Measurements from ENCODE around the gene WDR64. TPM values are rescaled to one million over a fixed set of nuclear protein-coding genes. Genes with fewer than 3 reads are reported as not detected.
"Not testable (repeated sequence)": the region's sequence is repeated elsewhere in the genome, so short reads cannot be mapped to it uniquely, and the experiment has no call there.

The WDR64 gene
- total RNA-seq, 2 donors from 2014 or later, result 0.24 TPM; not detected in 1

DNA sequence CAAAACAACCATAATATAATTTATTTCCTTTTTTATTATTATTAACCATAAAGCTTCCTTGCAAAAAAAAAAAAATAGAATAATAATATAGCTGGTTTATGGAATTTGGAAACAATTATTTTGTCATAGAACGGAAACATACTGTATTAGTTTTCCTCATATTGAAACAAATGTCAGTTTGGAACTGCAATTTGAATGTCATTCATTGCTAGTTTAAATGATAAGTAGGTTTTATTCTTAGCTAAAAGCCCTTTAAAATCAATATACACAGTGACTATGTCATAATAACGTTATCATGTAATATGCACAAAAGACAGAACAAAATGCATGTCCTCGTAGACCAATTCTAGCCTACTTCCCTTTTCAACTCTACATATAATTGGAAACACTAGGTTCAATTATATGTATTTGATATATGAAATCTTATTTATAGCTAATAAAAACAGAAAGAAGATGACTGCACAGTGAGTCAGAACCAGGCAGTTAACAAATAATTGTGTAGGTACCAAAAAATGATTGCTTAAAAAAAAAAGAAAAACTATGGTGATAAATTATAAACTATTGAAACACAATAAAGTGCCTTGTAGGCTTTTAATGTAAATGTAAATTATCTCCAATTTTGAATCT is 110.7 kb downstream of the WDR64 start:
- no peak for ATAC-seq

DNA sequence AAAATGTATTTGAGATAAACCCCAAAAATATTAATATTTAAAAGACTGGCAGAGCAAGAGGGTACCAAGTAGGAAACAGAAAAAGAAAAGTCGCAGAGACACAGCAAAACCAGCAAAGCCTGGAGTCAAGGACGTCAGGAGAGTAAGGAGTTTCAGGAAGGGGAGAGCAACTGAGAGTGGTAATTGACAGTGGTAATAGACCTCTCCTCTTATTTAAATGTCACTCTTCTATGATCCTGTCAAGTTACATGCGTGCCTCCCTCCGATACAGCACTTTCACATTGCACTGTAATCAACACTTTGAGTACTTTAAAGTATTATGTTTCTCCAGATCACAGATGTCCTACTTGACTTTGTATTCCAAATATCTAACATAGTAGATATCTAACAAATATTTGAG is 113.3 kb downstream of the WDR64 start:
- ATAC-seq, result no peak
- no peak for DNase-seq
- intact Hi-C loops (cut with DNase I, micrococcal nuclease), result no loop called here

More for the DNA sequence above, 110.7 kb downstream of the WDR64 start:
- no peak for DNase-seq
- intact Hi-C loops (cut with DNase I, micrococcal nuclease), result no loop called here

DNA sequence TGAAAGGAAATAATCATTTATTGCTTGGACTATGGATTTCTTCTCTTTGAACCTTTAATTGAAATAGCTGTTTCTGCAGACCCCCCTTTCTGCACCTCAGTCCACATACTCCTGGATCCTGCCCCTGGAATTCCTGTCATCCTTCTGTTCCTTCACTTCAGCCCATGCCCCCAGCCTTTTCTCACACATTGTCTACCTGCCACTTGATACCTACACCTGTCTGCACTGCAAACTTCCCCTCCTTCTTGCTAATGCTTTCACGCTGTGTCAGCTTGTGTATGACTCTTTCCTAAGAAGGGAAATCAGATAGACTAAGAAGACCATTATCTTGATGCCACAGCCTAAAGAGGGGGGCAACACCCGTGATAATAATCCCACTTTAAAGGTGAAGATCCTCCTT is 115.7 kb downstream of the WDR64 start:
- ATAC-seq, result no peak
- intact Hi-C loops (cut with DNase I, micrococcal nuclease), result no loop called here
- no peak for DNase-seq

DNA sequence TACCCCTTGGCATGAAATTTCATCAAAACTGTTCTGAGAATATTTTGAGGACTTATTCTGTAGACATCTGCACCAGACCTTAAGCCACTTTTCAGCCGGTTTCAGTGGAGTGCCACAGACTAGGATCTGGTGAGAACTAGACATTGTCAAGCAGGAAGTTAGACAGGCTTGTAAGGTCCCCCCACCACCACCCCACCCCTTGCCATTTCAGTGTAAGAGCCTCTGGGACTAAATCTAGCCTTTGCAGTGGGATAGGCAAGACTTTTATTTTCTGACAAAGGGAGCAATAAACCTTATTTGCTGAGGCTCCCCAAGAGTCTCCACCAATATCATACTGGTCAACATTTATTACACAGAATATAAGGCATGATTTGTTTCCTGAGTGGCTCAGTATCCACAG is 118.0 kb downstream of the WDR64 start:
- DNase-seq (no peak), ATAC-seq (no peak)
- intact Hi-C loops (cut with DNase I, micrococcal nuclease), result no loop called here

DNA sequence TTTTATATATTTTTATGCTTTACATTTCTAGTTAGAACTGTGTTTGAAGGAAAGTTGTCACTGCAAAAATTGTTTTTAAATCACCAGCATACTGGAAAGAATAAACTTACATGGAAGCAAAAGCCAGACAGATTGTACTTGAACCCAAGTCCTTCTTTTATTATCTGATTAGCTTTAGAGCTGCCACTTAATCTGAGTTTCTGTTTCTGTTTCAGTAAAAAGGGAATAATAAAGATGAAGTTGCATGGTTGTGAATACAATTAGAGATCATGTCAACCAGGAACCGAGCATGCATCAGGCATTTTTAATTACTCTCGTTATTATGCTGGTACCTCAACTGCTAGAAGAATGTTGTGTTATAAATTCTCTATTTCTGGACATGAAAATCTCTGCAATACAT is 119.0 kb downstream of the WDR64 start:
- DNase-seq (no peak), ATAC-seq (no peak)
- intact Hi-C loops (cut with DNase I, micrococcal nuclease), result no loop called here

DNA sequence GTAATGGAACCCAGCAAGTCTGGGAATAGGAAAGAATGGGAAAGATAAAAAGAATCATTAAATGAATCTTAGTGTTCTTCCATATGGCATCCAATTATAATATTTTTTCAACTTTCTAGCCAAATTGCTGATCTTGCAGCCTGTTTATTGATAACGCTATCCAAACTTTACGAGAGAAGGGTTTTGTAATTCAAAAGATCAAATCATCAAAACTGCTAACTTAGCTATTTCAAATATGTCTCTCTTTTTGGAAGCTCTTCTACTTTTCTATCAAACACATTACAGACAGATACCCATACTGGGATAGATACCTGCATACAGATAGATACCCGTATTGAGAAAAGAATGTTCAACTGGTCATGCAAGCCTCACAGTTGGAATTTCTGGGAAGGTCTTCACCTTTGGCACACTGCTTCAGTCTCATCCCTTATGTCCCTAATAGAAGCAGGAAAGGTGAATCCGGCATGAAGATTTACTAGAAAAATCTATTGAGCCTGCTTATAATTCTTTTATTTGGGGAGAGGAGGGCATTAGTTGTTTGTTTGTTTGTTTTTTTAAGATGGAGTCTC is 120.9 kb downstream of the WDR64 start:
- no peak for DNase-seq
- intact Hi-C loops (cut with DNase I, micrococcal nuclease), result no loop called here
- ATAC-seq, result no peak

DNA sequence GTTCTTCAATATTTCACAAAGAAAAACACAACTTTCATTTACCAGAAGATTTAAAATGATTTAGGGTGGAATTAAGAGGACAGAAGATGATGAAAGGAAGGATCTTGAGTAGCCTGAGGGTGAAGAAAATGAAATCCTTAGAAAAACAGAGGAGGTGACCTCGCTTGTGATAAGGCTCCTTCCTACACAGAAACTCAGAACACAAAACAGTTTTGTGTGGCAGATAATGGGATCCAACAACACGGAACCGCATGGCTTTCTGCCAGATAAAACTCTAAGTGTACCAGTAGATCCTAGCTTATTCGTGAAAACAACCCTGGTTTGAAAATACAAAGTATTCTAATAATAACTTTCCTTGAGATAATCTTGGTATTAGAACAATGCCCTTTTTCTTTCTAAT is 121.9 kb downstream of the WDR64 start:
- intact Hi-C loops (cut with DNase I, micrococcal nuclease), result no loop called here
- no peak for DNase-seq

DNA sequence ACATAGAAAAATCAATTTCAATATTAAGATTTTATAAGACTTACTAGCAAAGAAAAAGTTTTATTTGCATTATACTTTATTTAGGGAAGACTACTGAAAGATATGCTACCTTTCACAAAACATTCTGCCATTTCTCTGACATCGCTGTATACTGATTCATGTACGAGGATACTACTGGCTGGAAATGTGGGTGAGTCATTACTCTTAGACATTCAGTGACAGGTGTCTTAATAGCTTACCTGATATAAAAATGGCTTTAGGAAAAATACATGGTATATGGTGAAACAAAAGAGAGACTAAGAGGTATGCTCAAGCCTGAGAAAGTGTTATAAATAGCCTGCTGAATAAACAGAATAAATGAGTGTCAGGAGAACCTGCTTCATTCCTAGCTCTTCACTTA is 122.9 kb downstream of the WDR64 start:
- DNase-seq (no peak), ATAC-seq (no peak)
- intact Hi-C loops (cut with DNase I, micrococcal nuclease), result no loop called here

More for the DNA sequence above, 121.9 kb downstream of the WDR64 start:
- ATAC-seq, result no peak

DNA sequence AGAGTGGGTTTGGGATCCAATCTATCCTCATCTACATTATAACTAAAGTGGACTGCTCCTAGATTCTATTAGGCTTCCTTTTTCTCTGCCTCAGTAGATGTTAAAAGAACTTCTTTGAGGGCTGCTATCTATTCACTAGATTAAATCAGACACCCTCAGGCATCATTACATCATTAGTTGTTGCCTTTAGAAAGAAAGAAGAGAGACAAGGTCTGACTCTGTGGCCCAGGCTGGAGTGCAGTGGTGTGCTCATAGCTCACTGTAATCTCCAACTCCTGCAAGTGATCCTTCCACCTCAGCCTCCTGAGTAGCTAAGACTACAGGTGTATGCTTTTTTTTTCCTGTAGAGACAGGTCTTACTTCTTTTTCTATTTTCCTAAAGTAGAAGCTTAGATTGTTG is 124.8 kb downstream of the WDR64 start:
- intact Hi-C loops (cut with DNase I, micrococcal nuclease), result no loop called here
- ATAC-seq (no peak), DNase-seq (no peak)

DNA sequence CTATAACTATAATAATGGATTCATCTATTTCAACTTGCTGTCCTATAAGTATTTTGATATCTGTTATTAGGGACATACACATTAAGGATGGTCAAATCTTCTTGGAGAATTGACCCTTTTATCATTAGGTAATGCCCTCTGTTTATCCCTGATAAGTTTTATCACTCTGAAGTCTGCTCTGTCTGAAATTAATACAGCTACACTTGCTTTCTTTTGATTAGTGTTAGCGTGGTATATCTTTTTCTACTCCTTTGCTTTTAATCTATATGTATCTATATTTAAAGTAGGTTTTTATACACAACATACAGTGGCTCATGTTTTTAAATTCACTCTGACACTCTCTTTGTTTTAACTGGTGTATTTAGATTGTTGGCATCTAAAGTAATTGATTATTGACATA is 126.0 kb downstream of the WDR64 start:
- intact Hi-C loops (cut with DNase I, micrococcal nuclease), result no loop called here
- no peak for ATAC-seq
- DNase-seq, result no peak

DNA sequence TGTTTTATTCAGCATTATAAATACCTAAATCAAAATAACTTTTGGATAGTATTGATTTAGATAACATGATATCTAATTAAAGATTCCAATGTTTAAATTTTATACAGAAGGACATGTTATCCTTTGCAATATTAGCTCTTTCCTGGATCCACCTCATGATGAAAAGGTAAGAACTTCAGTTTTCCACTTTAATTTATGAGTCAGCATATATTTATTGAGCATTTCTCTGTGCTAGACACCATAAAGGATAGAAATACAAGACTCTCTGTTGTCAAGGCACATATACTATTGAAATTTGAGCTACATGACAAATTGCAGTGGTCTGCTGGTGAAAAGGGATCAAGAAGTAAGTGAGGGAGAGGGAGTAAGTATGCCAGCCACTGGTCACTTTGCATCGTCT is 127.8 kb downstream of the WDR64 start:
- ATAC-seq (no peak), DNase-seq (no peak)
- intact Hi-C loops (cut with DNase I, micrococcal nuclease), result no loop called here

DNA sequence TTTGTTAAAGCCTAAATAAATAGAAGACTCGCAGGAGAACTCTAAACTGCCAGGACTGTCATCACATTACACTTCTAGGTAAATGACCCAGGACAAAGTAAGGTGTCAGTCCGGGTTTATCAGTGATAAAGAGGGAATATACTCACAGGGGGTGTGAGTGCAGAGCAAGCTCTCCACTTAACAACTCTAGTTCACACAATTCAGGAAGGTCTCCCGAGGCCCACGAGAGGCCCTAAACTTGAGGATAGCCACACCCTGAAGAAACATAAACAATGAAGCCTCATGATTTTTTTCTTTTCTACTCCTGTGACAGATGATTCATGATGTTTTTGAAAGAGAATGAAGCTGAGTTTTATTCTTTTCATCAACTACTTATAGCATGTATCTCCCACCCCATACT is 130.3 kb downstream of the WDR64 start:
- intact Hi-C loops (cut with DNase I, micrococcal nuclease), result no loop called here
- no peak for DNase-seq
- no peak for ATAC-seq

DNA sequence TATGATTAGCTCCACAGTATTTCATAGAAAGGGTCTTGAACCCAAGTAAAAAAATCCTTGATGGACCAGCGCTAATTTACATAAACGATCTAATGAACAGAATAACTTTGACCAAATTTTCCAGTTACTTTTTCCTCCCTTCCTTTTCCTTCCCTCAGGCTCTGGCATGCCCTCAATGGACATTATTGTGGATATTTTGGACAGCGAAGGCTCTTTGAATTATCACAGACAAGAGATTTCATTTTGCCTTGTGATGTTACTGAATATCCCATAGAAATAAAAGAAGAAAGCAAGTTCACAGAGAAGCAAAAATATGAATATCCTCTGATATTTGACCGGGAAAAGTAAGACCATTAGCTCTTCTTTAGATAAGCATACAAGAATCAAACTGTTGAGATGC is 135.6 kb downstream of the WDR64 start:
- intact Hi-C loops (cut with DNase I, micrococcal nuclease), result no loop called here
- ATAC-seq (no peak), DNase-seq (no peak)

DNA sequence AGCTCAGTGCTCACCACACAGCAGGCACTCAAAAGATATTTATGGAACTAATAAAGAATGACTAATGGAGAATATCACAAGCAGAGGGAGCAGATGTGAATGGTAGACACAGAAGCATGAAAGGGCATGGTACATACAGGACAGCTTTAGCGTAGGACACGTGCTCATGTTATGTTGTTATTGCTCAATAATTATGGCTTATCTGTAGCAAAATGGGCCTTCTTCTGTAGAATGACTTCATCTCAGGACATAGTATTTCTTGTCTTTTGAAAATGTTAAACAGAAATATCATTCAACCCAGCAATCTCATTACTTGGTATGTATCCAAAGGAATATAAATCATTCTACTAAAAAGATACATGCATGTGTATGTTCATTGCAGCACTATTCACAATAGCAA is 137.0 kb downstream of the WDR64 start:
- intact Hi-C loops (cut with DNase I, micrococcal nuclease), result no loop called here
- DNase-seq (no peak), ATAC-seq (no peak)

DNA sequence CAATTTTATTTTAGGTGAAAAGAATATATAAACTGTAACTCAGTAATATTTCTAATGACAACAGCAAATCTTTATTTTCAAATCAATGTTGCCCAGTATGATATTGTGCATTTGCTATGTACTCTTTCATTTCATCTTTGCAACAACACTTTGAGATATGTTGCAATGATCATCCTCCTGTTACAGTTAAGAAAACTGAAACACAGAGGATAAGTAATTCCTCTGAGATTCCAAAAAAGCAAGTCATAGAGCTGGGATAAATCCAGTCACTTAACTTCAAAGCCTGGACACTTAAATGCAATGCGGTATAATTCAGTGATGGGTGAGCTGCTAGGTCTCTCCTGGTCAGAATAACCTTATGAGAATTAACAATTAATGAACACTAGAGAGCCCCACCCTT is 147.3 kb downstream of the WDR64 start:
- intact Hi-C loops (cut with DNase I, micrococcal nuclease), result no loop called here
- ATAC-seq (no peak), DNase-seq (no peak)

DNA sequence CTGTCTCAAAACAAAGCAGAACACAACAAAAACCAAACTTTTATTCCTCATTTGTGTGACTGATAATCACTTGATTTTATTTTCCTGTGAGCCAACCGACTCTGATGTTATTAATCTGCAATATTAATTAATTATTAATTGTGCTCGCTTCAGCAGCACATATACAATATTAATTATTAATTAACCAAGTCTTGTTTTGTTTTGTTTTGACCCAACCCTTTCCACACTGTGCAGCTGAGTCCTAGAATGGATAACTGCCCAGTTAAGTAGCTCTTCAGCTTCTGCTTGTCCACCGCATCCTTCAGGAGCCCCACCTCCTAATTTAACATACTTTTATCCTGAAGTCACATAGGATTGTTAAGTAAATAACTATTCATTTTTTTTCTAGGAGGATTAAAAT is 148.6 kb downstream of the WDR64 start:
- intact Hi-C loops (cut with DNase I, micrococcal nuclease), result no loop called here
- no peak for DNase-seq
- no peak for ATAC-seq

DNA sequence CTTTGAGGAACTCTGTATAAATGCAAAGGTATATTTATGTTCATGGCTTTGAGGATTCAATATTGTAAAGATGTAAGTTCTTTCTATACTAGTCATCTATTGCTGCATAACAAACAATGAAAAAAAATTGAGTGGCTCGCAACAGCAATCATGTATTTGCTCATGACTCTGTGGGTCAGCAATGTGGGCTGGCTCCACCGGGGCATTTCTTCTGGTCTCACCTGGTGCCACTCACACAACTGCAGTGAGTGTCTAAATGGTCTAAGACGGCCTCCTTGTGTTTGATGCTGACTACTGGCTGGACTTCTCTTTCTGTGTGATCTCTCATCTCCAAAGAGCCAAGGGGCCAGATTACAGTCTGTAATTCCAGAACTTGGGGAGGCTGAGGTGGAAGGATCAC is 150.8 kb downstream of the WDR64 start:
- ATAC-seq (no peak), DNase-seq (no peak)
- intact Hi-C loops (cut with DNase I, micrococcal nuclease), result no loop called here

DNA sequence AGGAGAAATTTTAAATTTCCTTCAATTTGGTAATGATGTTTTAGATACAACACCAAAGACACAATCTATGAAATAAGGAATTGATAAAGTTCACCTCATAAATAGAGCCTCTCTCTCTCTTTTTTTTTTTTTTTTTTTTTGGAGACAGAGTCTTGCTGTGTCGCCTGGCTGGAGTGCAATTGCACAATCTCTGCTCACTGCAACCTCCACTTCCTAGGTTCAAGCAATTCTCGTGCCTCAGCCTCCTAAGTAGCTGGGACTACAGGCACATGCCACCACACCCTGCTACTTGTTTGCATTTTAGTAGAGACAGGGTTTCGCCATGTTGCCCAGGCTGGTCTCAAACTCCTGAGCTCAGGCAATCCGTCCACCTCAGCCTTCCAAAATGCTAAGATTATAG is 152.6 kb downstream of the WDR64 start:
- intact Hi-C loops (cut with DNase I, micrococcal nuclease); ATAC-seq; DNase-seq: not testable (repeated sequence)

DNA sequence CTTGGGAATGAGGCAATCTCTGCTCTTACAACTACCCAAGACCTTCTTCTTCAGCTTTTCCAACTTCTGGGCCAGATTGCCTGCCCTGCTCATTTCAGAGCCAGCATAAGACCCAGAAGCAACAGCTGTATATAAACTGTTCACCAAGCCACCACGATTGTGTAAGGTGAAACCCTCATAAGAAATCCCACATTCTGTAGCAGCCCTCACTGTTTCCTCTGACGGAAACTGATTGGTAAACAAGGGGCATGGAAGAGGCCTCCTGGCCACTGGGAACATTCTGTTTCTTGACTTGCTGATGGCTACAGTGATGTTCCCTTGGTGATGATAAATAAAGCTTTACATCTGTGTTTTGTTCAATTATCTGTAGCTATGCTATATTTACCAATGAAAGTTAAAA is 156.2 kb downstream of the WDR64 start:
- DNase-seq, result no peak
- ATAC-seq, result no peak
- intact Hi-C loops (cut with DNase I, micrococcal nuclease), result no loop called here

DNA sequence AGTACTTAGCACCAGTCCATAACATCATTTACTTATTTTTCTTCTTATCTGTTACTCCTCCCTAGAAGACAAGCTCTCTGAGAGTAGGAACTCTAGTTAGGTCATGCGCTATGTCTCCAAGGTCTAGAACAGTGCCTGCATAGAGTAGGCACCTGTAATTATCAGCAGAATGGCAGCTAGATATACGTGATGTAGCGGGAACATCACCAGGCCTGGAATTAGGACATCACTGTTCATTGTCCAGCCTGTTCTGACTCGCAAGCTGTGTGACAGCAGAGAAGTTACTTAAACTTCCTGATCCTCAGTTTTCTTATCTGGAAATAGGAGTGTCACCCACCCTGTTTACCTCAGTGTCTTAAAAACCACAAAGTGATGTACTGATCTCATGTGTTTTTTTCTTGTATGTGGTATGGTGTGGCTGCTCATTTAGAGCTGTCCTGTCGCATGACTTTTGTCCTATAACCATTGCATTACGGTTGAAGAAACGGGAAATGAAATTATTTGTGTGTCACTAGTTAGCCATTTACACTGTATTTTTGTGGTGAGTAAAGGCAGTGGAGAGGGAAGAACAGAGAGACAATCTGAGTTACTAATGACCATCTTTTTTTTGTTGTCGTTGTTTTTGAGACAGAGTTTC is 158.8 kb downstream of the WDR64 start:
- ATAC-seq (no peak), DNase-seq (no peak)
- intact Hi-C loops (cut with DNase I, micrococcal nuclease), result no loop called here

DNA sequence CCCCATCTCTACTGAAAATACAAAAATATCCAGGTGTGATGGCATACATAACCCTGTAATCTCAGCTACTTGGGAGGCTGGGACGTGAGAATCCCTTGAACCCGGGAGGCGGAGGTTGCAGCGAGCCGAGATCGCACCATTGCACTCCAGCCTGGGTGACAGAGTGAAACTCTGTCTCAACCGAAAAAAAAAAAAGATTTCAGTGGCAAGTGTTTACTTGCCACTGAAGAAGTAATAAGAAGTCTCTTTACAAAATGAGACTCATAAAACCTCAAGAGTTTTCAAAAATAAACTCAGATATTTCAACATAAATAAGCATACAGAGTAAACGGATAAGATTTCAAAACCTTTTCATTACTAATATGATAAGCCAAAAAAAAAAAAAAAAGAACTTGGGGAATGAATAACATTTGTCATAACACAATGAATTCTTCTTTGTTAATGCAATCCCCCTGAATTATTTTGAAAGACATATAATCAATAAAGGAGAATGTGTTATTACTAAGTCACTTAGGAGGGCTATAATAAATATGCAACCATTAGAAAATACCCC is 161.8 kb downstream of the WDR64 start:
- DNase-seq (no peak), ATAC-seq (no peak)
- intact Hi-C loops (cut with DNase I, micrococcal nuclease), result no loop called here

Measured in left colon (tissue), 2 donors.